Measurements from ENCODE around the gene LY9.

DNA sequence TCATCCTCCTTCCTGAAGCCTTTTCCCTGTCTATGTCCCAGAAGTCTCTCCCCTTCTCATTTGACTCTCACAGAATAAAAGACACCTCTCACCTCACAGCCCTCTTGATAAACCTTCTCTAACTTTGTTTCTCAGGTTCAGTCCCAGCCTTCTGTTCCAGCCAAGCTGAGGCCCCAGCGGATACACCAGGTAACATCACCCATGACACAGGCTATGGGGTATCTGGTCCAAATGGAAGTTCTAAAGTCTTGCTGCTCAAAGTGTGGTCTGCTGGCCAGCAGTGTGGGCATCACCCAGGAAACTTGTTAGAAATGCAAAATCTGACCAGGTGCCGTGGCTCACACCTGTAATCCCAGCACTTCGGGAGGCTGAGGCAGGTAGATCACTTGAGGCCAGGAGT lies 23.2 kb downstream of the LY9 start:
- TF ChIP-seq, protein P1, sequence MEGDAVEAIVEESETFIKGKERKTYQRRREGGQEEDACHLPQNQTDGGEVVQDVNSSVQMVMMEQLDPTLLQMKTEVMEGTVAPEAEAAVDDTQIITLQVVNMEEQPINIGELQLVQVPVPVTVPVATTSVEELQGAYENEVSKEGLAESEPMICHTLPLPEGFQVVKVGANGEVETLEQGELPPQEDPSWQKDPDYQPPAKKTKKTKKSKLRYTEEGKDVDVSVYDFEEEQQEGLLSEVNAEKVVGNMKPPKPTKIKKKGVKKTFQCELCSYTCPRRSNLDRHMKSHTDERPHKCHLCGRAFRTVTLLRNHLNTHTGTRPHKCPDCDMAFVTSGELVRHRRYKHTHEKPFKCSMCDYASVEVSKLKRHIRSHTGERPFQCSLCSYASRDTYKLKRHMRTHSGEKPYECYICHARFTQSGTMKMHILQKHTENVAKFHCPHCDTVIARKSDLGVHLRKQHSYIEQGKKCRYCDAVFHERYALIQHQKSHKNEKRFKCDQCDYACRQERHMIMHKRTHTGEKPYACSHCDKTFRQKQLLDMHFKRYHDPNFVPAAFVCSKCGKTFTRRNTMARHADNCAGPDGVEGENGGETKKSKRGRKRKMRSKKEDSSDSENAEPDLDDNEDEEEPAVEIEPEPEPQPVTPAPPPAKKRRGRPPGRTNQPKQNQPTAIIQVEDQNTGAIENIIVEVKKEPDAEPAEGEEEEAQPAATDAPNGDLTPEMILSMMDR (conservative IDR thresholded peaks at IDR 0.05) = no peak
- TF ChIP-seq ZFX (IDR thresholded peaks at IDR 0.05) = no peak

All from C4-2B (cell line).